Stomach (tissue), 9 donors: ENCODE data around the gene WFS1. TPM values are rescaled to one million over a fixed set of nuclear protein-coding genes. Genes with fewer than 3 reads are reported as not detected.

Experiments used
- DNase-seq, 2 donors: peaks; one replicate each; pipeline versions ENCODE4 v3.0.0 to v3.0.0-alpha.2; 2013 to 2019
- H3K27ac ChIP-seq, 5 donors: fragments of 200-600 bp in 4 of 5; sonication (generic) in 4 of 5; one replicate each; pipeline ENCODE4 v1.5.1; 2013 to 2019; ENCODE audit warnings: mild to moderate bottlenecking in 1 of 5, moderate library complexity in 1 of 5
- H3K27me3 ChIP-seq, 3 donors: fragments of 200-600 bp; sonication (generic); one replicate each; pipeline ENCODE4 v1.5.1; 2017 to 2019; ENCODE audit warnings: mixed run types in 1 of 3
- H3K36me3 ChIP-seq, 4 donors: fragments of 200-600 bp; sonication (generic); 1 replicate in 3 of 4; 2 replicates in 1 of 4; pipeline ENCODE4 v1.5.1; 2016 to 2019
- H3K4me1 ChIP-seq, 4 donors: fragments of 200-600 bp; sonication (generic); one replicate each; pipeline ENCODE4 v1.5.1; 2016 to 2019
- H3K4me3 ChIP-seq, 4 donors: fragments of 200-600 bp; sonication (generic) in 3 of 4; one replicate each; pipeline ENCODE4 v1.5.1; 2016 to 2019; ENCODE audit warnings: mild to moderate bottlenecking in 1 of 4
- H3K9me3 ChIP-seq, 4 donors: fragments of 200-600 bp; sonication (generic); one replicate each; pipeline ENCODE4 v1.5.1; 2016 to 2019
- EP300 ChIP-seq: sonication (generic); formaldehyde crosslinking; IDR thresholded peaks from one replicate; pipeline ENCODE4 v1.6.1; 2017; ENCODE audit warnings: antibody characterized with exemption
- POLR2A ChIP-seq, 4 donors: fragments of 450-650 bp; IDR thresholded peaks; one replicate each; pipeline ENCODE4 v1.6.1; 2016; ENCODE audit warnings: antibody characterized with exemption in 4 of 4, control low read depth in 2 of 4, mild to moderate bottlenecking in 1 of 4, moderate library complexity in 1 of 4
- POLR2AphosphoS5 ChIP-seq, 3 donors: sonication (generic); formaldehyde crosslinking; IDR thresholded peaks; one replicate each; pipeline ENCODE4 v1.6.1; 2016; ENCODE audit warnings: antibody characterized with exemption in 3 of 3
- WGBS, 5 donors: extraction: QIAGEN DNeasy Blood & Tissue Kit in 3 of 5; methylation state at CpG; one replicate each; pipeline versions ENCODE4 v1.1.5 to v1.1.7; 2013 to 2018; 5-methylcytosine and 5-hydroxymethylcytosine counted together
- intact Hi-C: fragments of 100-400 bp; cut with DNase I; formaldehyde crosslinking; loops from one replicate; pipeline ENCODE4 v1.15.1; 2023; ENCODE audit warnings: low total_unique reads
- polyA plus RNA-seq, 3 donors: library from polyadenylated mRNA; stranded (reverse); fragments of 200-250 nt; gene quantifications; one replicate each; pipeline ENCODE4 v1.2.3, GENCODE V29; 2013
- total RNA-seq, 5 donors: library from RNA; depleted of rRNA; stranded (reverse); fragments of >200 nt; gene quantifications; one replicate each; pipeline versions ENCODE4 v1.1.0 to v1.2.3, GENCODE V29; 2014 to 2016
- TF ChIP-seq, protein P1 (sequence below), 7 experiments: fragments of 450-650 bp in 4 of 7; fragments of 200-600 bp in 3 of 7; sonication (generic) in 3 of 7; IDR thresholded peaks; one replicate each; pipeline ENCODE4 v1.5.1; 2016 to 2019; ENCODE audit warnings: antibody characterized with exemption in 7 of 7, control low read depth in 2 of 7, mild to moderate bottlenecking in 1 of 7
- donor health status: healthy with polysubstance abuse.
- donor health status: Bipolar disorder and iron deficiency.
- donor health status: healthy.

Gene WFS1
- total and polyA plus RNA-seq, 8 donors, result 4.1 to 60.7 (median 15.1) TPM

DNA sequence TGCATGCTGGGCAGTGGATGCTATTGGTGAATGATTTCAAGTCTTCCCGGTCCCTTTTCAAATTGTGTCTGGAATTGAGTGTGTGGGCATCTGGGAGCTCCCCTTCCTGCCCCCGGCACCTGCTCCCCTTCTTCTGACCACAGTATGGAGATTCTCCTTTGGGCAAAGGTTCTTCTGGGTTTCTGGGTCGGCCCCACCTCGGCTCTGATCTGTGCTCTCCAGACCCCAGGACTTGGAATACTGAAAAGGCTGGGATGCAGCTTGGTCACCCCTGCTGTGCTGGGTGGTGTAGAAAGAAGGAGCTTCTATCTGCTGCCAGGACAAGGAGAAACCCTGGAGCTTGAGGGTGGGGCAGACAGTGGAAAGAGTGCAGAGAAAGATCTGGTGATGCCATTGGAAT lies 78.8 kb downstream of the WFS1 start:
- Histone ChIP-seq H3K27ac (no peak overlapping the region), H3K4me1 (no peaks in the 10 kb centered on the region), H3K27me3 (peaks cover 0 to 63% (median 4%) of the 10 kb centered on the region in 3 donors), H3K9me3 (no peaks in the 10 kb centered on the region), H3K36me3 (no peaks in the 10 kb centered on the region), H3K4me3 (no peak overlapping the region)
- intact Hi-C loops, result no loop called here
- 79 to 90% (median 88%) methylated on average over 4 of the region's 4 CpGs for WGBS, 5 donors
- DNase-seq, result no peak
- TF ChIP-seq, protein P1, sequence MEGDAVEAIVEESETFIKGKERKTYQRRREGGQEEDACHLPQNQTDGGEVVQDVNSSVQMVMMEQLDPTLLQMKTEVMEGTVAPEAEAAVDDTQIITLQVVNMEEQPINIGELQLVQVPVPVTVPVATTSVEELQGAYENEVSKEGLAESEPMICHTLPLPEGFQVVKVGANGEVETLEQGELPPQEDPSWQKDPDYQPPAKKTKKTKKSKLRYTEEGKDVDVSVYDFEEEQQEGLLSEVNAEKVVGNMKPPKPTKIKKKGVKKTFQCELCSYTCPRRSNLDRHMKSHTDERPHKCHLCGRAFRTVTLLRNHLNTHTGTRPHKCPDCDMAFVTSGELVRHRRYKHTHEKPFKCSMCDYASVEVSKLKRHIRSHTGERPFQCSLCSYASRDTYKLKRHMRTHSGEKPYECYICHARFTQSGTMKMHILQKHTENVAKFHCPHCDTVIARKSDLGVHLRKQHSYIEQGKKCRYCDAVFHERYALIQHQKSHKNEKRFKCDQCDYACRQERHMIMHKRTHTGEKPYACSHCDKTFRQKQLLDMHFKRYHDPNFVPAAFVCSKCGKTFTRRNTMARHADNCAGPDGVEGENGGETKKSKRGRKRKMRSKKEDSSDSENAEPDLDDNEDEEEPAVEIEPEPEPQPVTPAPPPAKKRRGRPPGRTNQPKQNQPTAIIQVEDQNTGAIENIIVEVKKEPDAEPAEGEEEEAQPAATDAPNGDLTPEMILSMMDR (IDR thresholded peaks at IDR 0.05), result no peak
- no peak for TF ChIP-seq POLR2A (IDR thresholded peaks at IDR 0.05)

DNA sequence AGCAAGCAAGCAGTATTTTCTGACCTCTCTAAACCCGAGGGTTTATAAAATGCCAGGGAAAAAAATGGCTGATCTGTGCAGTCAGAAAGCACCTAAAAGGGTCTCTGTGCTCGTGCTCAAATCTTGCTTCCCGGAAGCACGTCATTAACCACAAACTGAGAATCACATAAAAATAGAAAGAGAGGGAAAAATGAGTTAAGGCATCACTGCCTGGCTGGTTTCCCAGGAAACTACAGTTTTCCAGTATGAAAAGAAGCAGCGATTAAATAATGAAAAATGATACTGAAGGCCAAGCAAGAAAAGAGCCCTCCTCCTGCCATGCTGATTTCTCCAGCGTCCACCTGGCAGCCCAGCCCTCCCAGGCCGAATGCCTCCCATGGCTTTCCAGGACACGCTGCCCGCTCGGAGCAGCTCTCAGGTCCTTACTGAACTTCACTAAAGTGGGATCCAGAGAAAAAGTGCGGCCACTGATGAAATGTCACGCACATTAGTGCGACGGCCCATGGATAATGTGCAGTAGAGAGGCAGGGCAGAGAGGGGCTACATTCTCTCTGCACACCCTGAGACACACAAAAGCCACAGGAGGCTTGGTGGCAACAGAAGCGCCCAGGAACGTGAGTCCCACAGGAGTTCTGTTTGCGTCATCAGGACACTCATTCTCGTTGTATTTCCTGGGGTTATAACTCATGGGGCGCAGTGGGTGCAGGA lies 80.4 kb downstream of the WFS1 start:
- 64 to 74% (median 73%) methylated on average over 19 of the region's 19 CpGs for WGBS, 5 donors

DNA sequence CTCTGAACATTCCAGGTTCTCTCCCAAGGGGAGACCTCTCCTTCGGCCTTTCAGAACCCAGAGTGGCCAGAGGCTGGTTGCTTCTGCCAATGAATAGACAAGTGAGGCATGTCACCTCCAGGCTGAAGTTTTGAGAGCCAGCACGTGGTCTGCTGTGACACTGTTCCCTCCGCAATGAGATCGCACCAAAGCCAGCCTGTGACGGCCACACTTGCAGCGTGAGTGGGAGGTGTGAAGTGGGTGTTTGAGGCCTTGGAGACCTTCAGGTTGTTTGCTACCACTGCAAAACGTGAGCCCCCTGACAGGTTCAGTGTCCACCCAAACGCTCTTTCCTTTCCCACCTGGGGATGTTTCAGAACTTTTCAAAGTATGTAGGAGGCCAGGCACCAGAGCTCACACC lies 81.0 kb downstream of the WFS1 start:
- no peak for DNase-seq
- WGBS, 5 donors, result 59 to 74% (median 63%) methylated on average over 8 of the region's 8 CpGs
- peaks cover 0 to 63% (median 4%) of the 10 kb centered on the region in 3 donors for H3K27me3 ChIP-seq

More for the DNA sequence above, 80.4 kb downstream of the WFS1 start:
- no peak overlapping the region for H3K4me3 ChIP-seq
- TF ChIP-seq, protein P1 (IDR thresholded peaks at IDR 0.05), result no peak
- no peak for TF ChIP-seq POLR2A (IDR thresholded peaks at IDR 0.05)
- DNase-seq, result peak in 1 of 2 donors; percentile 49
- H3K4me1 ChIP-seq, result no peaks in the 10 kb centered on the region
- no peaks in the 10 kb centered on the region for H3K9me3 ChIP-seq
- H3K27me3 ChIP-seq, result peaks cover 0 to 63% (median 4%) of the 10 kb centered on the region in 3 donors
- intact Hi-C loops, result no loop called here
- H3K27ac ChIP-seq, result no peak overlapping the region
- H3K36me3 ChIP-seq, result no peaks in the 10 kb centered on the region

DNA sequence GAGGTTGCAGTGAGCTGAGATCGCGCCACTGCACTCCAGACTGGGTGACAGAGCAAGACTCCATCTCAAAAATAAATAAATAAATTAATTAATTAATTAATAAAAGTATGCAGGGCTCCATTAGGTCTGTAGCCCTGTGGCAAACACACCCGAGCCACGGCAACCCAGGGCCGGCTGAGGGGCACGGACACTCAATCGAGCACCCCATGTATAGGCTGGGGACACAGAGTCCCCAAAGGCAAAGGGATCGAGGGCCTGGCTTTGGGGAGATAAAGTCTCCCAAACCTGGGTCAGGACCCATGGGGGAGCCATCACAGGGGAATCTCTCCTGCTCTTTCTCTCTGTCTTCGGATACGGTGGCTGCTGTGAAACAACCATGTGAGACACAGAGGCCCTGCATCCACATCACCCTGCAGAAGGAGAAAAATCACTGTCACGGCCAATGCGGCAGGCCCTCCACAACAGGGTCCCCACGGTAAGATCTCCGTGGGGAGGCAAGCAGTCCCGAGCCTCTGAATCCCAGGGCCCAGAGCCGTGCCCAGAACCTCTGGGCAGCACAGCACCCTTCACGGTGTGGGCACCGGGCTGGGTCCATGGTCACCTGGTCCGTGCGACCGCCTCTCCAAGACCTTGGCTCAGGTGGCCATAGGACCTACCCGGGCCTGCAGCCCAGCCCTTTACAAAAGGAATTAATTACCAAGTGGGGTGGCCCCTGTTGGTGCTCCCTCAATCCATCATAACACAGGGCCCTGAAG lies 81.8 kb downstream of the WFS1 start:
- DNase-seq, result no peak
- Histone ChIP-seq H3K4me3 (no peak overlapping the region), H3K27me3 (peaks cover 0 to 66% (median 4%) of the 10 kb centered on the region in 3 donors), H3K36me3 (no peaks in the 10 kb centered on the region), H3K27ac (no peak overlapping the region), H3K4me1 (no peaks in the 10 kb centered on the region), H3K9me3 (no peaks in the 10 kb centered on the region)
- intact Hi-C loops, result no loop called here
- WGBS, 5 donors, result 89 to 93% (median 90%) methylated on average over 12 to 22 of the region's 22 CpGs
- TF ChIP-seq EP300 (no peak), POLR2A (IDR thresholded peaks at IDR 0.05) (no peak), POLR2AphosphoS5 (IDR thresholded peaks at IDR 0.05) (no peak)
- TF ChIP-seq, protein P1 (IDR thresholded peaks at IDR 0.05), result no peak

More for the DNA sequence above, 81.0 kb downstream of the WFS1 start:
- Histone ChIP-seq H3K4me3 (no peak overlapping the region), H3K4me1 (no peaks in the 10 kb centered on the region), H3K9me3 (no peaks in the 10 kb centered on the region), H3K36me3 (no peaks in the 10 kb centered on the region), H3K27ac (no peak overlapping the region)
- intact Hi-C loops, result no loop called here
- TF ChIP-seq, protein P1 (IDR thresholded peaks at IDR 0.05), result no peak
- no peak for TF ChIP-seq EP300
- TF ChIP-seq POLR2AphosphoS5 (IDR thresholded peaks at IDR 0.05), result no peak
- TF ChIP-seq POLR2A (IDR thresholded peaks at IDR 0.05), result no peak
